Measurements from ENCODE around the gene ATP2A2.

DNA sequence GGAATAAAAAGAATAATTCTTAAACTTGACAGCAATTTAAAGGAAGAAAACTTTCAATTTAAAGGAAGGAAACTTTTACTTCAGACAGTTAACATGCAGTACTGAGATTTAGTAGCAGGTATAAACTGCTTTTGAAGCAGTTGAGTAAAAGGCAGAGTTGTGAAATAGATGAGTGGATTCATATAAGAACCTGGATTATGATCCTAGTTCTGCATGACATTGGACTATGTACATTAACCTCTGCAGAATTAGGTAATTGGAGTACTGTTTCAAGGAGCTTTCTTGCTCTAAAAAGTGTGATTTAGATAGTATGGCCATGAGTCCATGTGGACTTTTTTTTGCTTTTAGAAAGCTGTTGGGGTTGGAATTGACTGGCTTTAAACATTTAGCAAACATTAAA lies 29.7 kb downstream of the ATP2A2 start:
- TF ChIP-seq CTCF (IDR thresholded peaks at IDR 0.05) (no peak), EZH2 (IDR thresholded peaks at IDR 0.05; ENCODE audit: borderline replicate concordance, insufficient read depth, low read depth, low read length, poor library complexity, severe bottlenecking) (no peak)

All from B cell (primary cell).